Activated CD4-positive, alpha-beta T cell treated with anti-CD3 and anti-CD28 coated beads, Interleukin-2, Interleukin-4, amounts not matched to agents 100 ng/mL and 50 ng/mL, durations not matched to agents 16 hours and 8 hours (primary cell): ENCODE measurements around the gene FAM3C.

Source experiments
- DNase-seq: peaks from one replicate; pipeline ENCODE4 v3.0.0-alpha.2; 2020; ENCODE audit warnings: low spot score

Gene FAM3C

DNA sequence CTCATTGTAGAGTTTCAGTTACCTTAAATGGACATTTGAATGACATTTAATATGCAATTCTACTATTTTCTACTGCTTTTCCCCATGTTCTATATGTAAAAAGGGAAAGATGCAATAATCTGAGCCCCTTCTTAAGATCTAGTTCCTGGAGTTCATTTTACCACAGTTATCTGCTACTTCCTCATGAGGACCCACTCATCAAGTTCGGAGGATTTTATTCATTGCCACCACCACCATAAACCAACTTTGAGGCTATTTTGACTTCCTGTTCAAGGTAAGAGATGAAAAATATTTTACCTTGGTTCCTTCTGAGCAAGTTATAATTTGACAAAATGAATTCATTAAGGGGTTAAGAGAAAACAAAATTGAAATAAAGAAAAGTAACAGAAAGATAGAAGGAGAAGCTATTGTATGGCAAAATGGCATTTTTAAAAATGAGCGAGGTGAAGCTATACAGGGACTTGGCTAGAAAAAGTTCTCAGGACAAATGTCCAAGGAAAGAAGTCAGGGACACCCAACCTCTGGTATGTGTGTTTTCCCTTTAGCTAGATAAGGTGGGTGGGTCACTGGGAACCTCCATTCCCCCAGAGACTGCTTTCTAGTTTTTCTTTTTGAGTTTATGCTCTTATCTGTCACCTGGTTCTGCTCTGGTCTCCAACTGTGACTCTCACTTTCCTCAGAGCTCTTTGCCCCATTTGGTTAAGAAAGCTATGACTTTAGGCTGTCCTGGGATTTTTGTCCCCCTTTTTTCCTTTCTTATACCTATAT, 14.9 kb upstream of the FAM3C start:
- no peak for DNase-seq

DNA sequence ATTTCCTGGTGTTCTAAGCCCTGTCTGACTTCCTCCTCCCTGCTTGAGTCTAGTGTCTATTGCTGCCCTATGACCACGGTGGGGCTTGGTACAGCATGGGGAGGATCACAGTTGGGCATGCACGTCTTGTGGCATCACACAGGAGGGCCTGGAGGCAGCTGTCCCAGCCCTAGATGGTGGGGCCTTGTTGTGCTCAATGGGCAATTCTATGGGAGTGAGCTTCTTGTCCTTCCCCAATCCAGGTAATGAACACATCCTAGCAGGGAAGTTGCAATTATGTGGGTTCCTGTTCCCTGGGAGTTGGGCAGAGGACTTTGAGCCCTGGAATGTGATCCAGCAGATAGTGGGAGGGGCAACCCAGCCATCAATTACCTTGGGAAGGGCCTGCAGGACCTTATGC, 10.8 kb upstream of the FAM3C start:
- no peak for DNase-seq

- no peak for DNase-seq
Observed at GRCh38 chr7:121406461-121406860, 10.4 kb upstream of the FAM3C start.

DNA sequence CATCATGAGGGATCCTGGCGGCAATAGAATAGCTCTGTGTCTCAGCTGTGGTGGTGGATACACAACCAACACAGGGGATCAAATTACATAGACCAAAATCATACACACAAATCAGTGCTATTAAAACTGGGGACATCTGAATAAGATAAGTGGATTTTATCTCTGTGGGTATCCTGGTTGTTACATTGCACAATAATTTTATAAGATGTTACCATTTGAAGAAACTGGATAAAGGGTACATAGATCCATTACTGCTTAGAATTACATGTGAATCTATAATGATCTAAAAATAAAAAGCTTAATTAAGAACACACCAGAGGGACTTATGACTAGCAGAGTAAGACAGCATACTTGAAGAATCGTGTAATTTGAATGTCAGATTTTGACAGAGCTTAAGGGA, 8.2 kb upstream of the FAM3C start:
- no peak for DNase-seq

GRCh38 chr7:121402701-121403100, 6.6 kb upstream of the FAM3C start:
- DNase-seq, result no peak

- DNase-seq, result no peak
Observed at GRCh38 chr7:121401896-121402295, 5.8 kb upstream of the FAM3C start.

- DNase-seq, result no peak
Observed at GRCh38 chr7:121398246-121398645, 2.1 kb upstream of the FAM3C start.

DNA sequence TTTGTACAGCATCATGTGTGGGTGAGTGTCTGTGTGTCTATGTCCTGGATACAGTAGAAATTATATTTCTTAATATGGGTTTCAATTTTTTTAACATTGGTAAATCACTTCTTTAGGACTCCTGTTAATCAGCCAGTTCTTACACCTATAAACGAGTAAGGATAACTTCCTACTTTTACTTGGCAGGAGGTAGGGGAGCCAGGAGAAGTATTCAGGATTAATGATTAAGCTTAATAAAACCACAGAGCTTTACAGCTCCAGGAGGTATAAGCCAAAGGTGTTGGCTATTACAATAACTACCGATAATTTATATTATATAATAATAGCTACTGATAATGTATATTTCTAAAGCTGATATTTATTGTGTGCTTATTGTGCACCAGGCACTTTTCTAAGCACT, 1.7 kb upstream of the FAM3C start:
- no peak for DNase-seq

DNA sequence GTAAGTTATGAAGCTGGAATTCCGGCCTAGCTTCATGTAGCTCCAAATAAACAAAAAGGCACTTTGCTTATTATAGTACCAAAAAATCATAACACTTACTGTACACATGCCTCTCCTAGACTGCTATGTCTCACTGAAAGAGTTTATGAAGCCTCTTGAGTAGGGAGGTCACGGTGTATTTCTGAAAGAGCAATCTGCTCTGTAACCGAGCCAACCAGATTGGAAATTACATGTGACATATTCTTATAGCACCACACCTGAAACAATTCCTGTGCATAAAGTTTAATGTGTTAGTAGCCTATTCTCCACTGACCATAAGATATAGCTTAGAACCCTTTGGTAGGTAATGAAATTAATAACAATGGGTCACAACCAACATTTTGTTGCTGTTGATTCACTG, 1.3 kb upstream of the FAM3C start:
- DNase-seq, result no peak

GRCh38 chr7:121395494-121395960, 581 bp downstream of the FAM3C start:
- peak; percentile 54 for DNase-seq

GRCh38 chr7:121394709-121395140, 1.4 kb downstream of the FAM3C start:
- no peak for DNase-seq

DNA sequence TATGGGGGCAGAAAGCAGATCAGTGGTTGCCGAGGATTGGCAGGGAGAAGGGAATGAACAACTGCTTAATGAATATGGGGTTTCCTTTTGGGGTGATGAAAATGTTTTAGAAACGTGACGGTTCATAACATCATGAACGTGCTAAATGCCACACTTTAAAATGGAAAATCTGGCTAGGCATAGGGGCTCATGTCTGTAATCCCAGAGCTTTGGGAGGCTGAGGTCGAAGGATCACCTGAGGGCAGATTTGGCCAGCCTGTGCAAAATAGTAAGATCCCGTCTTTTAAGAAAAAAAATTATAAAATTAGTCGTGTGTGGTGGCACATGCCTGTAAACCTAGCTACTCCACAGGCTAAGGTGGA, 3.1 kb downstream of the FAM3C start:
- no peak for DNase-seq

- DNase-seq, result no peak
Observed at GRCh38 chr7:121392277-121393004, 3.7 kb downstream of the FAM3C start.

DNA sequence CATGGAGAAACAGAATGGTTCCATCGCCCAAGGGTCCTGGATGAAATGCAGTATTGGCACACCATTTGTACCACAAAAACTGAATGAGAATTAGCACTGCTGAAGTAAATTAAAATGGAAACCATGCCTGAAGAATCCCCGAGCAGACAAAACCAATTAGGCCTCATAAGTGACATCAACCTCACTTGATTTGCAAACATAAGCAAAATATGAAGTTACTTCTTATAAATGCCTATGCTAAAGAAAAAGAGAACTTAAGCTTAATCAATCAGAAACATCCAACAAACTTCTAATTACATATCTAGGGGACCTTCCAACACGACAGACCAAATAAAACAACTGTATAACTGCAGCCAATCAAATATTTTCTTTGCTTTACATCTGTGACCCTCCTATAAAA, 4.4 kb downstream of the FAM3C start:
- no peak for DNase-seq

- no peak for DNase-seq
Observed at GRCh38 chr7:121390617-121391016, 5.5 kb downstream of the FAM3C start.

GRCh38 chr7:121390109-121390508, 6.0 kb downstream of the FAM3C start:
- DNase-seq, result no peak

- DNase-seq, result no peak
Observed at GRCh38 chr7:121388950-121389349, 7.2 kb downstream of the FAM3C start.

DNA sequence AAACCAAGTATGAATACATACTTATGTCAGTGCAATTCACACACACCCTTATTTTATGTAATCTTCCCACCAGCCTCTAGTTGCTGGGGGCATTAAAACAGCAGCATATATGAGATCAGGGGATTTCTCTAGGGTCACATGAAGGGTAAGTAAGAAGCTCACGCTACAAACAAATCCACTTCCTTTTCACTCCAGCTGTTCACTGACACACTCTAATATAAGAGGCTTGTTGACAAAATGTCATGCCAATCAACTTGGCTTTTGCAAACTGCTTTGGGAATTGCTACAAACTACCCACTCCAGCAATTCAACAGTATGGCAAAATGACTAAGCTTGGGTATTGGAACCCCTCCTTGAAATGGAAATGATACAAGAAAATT, 10.3 kb downstream of the FAM3C start:
- DNase-seq, result no peak

DNA sequence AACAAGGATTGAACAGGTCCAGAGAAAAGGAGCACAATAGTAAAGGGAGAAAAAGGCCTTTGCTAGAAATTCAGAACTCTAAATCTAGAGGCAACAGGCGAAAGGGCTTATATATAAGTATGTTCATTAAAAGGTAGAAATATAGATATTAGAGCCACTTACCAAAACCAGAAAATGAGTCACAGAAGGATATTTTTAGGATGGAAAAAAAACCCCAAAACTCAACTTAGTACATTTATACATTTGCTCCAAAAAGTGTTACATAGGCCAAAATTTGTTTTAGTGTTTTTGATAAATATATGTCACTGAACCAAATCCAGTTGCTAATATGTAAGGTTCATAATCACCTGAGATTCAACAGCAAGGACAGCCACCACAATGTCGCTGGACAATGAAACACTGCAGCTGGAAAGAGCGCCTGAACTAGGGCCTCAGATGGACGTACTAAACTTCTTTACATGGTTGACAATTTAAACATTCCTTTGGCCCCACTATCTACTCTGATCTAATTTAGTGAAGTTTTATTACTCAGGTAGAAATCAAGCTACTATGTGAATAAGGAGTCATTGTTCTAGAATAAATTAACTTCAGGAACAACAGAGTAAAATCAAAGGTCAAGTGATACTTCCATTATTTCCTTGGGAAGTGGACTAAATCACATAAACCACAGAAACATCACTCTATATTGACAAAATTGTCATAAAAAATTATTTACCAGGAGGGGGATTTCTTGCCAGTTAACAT, 10.9 kb downstream of the FAM3C start:
- DNase-seq, result no peak

GRCh38 chr7:121384265-121384664, 11.8 kb downstream of the FAM3C start:
- no peak for DNase-seq

- DNase-seq, result no peak
Observed at GRCh38 chr7:121383235-121383910, 12.7 kb downstream of the FAM3C start.

DNA sequence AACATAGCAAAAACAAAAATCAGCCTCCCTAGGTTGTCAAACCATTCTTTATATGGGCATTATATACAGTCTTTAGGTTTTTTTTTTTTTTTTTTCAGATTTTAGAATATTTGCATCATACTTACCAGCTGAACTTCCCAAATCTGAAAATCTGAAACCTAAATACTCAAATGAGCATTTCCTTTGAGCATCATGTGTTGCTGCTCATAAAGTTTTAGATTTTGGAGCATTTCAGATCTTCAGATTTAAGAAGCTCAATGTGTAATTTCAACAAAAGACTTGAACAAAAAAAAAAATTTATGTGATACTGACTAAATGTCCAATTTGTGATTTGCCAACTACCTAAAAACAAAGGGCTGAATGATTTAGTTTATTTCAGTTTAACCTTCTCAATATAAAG, 13.6 kb downstream of the FAM3C start:
- DNase-seq, result no peak
